ENCODE measurements around the gene PREB. TPM values are rescaled to one million over a fixed set of nuclear protein-coding genes. Genes with fewer than 3 reads are reported as not detected.
"Not testable (repeated sequence)": the region's sequence is repeated elsewhere in the genome, so short reads cannot be mapped to it uniquely, and the experiment has no call there.

PREB gene
- total and polyA plus RNA-seq, 2 experiments from 2014 or later: 69.2 to 90.3 TPM

DNA sequence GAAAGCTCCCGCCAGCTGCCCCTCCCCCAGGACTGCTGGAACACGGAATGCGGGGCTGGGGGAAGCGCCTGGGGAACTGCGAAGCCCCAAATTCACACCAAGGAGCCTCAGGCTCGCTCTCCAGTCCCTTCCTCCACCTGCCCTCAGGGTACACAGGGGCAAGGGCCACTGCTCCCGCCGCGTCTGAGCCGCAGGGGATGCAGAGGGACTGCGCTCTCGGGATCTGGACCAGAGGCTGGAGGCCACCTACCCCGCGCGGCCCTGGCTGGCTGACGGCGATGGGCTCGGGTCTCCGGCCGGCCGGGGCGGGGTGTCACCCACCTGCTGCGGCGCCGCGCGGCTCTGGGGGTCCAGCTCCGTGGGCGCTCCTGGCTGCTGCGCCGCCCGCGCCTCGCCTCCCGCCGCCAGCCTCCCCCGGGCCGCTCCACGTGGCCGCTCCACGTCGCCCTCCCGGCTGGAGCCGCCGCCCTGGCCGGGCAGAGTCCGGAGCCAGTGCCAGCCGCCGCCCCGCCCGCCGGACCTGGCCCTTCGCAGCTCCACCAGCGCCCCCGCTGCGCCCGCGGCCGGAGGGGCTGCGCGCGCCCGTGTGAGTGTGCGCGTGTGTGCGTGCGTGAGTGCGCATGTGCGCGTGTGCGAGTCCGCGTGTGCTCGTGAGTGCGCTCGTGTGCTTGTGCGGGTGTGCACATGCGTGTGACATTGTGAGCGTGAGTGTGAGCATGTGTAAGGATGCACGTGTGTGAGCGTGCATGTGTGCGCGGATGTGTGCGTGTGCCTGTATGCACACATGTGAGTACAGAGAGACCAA, 15.7 kb downstream of the PREB start, which contains the start of gene CGREF1:
CGREF1 (minus strand) TSS at position 604 of the 805 bp plus-strand sequence. CDS start 14,762 bp downstream, outside the sequence.
- TF ChIP-seq, protein P1, sequence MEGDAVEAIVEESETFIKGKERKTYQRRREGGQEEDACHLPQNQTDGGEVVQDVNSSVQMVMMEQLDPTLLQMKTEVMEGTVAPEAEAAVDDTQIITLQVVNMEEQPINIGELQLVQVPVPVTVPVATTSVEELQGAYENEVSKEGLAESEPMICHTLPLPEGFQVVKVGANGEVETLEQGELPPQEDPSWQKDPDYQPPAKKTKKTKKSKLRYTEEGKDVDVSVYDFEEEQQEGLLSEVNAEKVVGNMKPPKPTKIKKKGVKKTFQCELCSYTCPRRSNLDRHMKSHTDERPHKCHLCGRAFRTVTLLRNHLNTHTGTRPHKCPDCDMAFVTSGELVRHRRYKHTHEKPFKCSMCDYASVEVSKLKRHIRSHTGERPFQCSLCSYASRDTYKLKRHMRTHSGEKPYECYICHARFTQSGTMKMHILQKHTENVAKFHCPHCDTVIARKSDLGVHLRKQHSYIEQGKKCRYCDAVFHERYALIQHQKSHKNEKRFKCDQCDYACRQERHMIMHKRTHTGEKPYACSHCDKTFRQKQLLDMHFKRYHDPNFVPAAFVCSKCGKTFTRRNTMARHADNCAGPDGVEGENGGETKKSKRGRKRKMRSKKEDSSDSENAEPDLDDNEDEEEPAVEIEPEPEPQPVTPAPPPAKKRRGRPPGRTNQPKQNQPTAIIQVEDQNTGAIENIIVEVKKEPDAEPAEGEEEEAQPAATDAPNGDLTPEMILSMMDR (IDR thresholded peaks at IDR 0.05; ENCODE audit: poor library complexity): no peak
- no peak for TF ChIP-seq EZH2phosphoT487 (IDR thresholded peaks at IDR 0.05; ENCODE audit: low read depth, severe bottlenecking, unreplicated experiment)
- peak; percentile 72 for TF ChIP-seq EZH2 (IDR thresholded peaks at IDR 0.05; ENCODE audit: borderline replicate concordance)
- Histone ChIP-seq H3K9me3 (ENCODE audit: low read depth) (no peaks in the 10 kb centered on the region), H3K4me3 (peak within 1 kb of the TSS; percentile 23), H3K4me1 (ENCODE audit: insufficient read depth) (peaks cover 4% of the 10 kb centered on the region), H2AFZ (peak within 1 kb of the TSS; percentile 45), H4K20me1 (ENCODE audit: insufficient read depth, poor library complexity, severe bottlenecking) (no peaks in the 10 kb centered on the region), H3K36me3 (replicated peaks; ENCODE audit: insufficient read depth, low read depth) (no peaks in the 10 kb centered on the region), H3K27ac (no peak within 1 kb of the TSS), H3K79me2 (no peaks in the 10 kb centered on the region), H3K4me2 (peak within 1 kb of the TSS; percentile 82), H3K27me3 (peaks cover 59% of the 10 kb centered on the region), H3K9me2 (replicated peaks; ENCODE audit: insufficient read depth) (no peaks in the 10 kb centered on the region)
- 10% methylated on average over 61 of the region's 84 CpGs for WGBS (ENCODE audit: low lambda C conversion rate, missing lambda C conversion rate)
- peak; percentile 42 for DNase-seq (ENCODE audit: low spot score)

DNA sequence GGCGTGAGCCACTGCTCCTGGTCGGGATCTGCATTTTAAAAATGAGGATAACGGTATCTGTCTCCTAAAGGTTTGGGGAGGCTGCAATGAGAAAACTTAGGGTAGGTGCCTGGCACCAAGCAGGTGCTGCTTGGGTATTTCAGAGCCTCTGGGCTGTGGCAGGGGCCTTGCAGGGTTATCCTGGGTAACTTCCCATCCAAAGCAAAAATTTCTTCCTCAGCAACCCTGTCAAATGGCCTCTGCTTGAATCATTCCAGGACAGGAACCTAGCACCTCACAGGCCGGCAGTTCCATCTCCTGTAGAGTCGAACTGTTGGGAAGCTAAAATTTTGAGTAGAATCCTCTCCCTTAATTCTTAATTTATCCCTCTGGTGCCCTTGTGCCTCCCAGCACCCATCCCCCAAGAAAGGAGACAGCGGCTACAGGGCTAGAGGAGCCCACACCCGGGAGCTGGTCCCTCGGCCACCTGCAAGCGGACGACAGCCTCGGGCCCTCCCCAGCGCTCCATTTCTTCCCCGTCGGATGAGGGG, 16.4 kb downstream of the PREB start:
- Histone ChIP-seq H2AFZ (peak overlapping the region; percentile 45), H3K27me3 (peaks cover 59% of the 10 kb centered on the region), H3K4me3 (no peak overlapping the region), H3K4me1 (ENCODE audit: insufficient read depth) (peaks cover 4% of the 10 kb centered on the region), H3K27ac (no peak overlapping the region), H3K9me3 (ENCODE audit: low read depth) (no peaks in the 10 kb centered on the region), H3K4me2 (peak overlapping the region; percentile 82), H3K79me2 (no peaks in the 10 kb centered on the region), H3K9me2 (replicated peaks; ENCODE audit: insufficient read depth) (no peaks in the 10 kb centered on the region), H3K36me3 (replicated peaks; ENCODE audit: insufficient read depth, low read depth) (no peaks in the 10 kb centered on the region), H4K20me1 (ENCODE audit: insufficient read depth, poor library complexity, severe bottlenecking) (no peaks in the 10 kb centered on the region)
- WGBS (ENCODE audit: low lambda C conversion rate, missing lambda C conversion rate): 27% methylated on average over 14 of the region's 14 CpGs
- TF ChIP-seq, protein P1 (IDR thresholded peaks at IDR 0.05; ENCODE audit: poor library complexity): no peak
- TF ChIP-seq EZH2 (IDR thresholded peaks at IDR 0.05; ENCODE audit: borderline replicate concordance) (no peak), EZH2phosphoT487 (IDR thresholded peaks at IDR 0.05; ENCODE audit: low read depth, severe bottlenecking, unreplicated experiment) (no peak)
- DNase-seq (ENCODE audit: low spot score): no peak

DNA sequence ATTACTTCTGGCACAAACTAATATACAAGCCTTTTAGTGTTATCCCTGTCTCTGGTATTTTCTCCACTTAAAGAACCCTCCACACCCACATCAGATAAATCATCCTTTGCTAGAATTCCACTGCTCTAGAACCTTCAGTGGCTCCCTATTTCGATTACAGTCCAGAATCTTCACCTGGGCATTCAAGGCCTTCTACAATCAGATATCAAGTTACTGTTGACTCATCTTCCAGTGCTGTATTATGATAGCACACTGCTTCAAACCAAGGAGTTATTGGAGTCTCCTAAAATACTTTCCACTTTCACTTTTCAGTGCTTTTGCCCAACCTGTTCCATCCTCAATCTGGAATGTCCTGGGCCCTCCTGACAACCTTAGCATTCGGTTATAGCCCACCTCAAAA, 18.9 kb downstream of the PREB start:
- Histone ChIP-seq H3K27me3 (peaks cover 36% of the 10 kb centered on the region), H3K79me2 (no peaks in the 10 kb centered on the region), H3K4me2 (no peak overlapping the region), H4K20me1 (ENCODE audit: insufficient read depth, poor library complexity, severe bottlenecking) (no peaks in the 10 kb centered on the region), H3K4me1 (ENCODE audit: insufficient read depth) (peaks cover 4% of the 10 kb centered on the region), H3K36me3 (replicated peaks; ENCODE audit: insufficient read depth, low read depth) (no peaks in the 10 kb centered on the region), H3K27ac (no peak overlapping the region), H3K9me3 (ENCODE audit: low read depth) (no peaks in the 10 kb centered on the region), H2AFZ (no peak overlapping the region), H3K4me3 (no peak overlapping the region), H3K9me2 (replicated peaks; ENCODE audit: insufficient read depth) (no peaks in the 10 kb centered on the region)
- TF ChIP-seq EZH2 (IDR thresholded peaks at IDR 0.05; ENCODE audit: borderline replicate concordance): no peak
- TF ChIP-seq EZH2phosphoT487 (IDR thresholded peaks at IDR 0.05; ENCODE audit: low read depth, severe bottlenecking, unreplicated experiment): no peak
- TF ChIP-seq, protein P1 (IDR thresholded peaks at IDR 0.05; ENCODE audit: poor library complexity): no peak
- WGBS (ENCODE audit: low lambda C conversion rate, missing lambda C conversion rate): 73% methylated on average over 2 of the region's 2 CpGs
- no peak for DNase-seq (ENCODE audit: low spot score)

DNA sequence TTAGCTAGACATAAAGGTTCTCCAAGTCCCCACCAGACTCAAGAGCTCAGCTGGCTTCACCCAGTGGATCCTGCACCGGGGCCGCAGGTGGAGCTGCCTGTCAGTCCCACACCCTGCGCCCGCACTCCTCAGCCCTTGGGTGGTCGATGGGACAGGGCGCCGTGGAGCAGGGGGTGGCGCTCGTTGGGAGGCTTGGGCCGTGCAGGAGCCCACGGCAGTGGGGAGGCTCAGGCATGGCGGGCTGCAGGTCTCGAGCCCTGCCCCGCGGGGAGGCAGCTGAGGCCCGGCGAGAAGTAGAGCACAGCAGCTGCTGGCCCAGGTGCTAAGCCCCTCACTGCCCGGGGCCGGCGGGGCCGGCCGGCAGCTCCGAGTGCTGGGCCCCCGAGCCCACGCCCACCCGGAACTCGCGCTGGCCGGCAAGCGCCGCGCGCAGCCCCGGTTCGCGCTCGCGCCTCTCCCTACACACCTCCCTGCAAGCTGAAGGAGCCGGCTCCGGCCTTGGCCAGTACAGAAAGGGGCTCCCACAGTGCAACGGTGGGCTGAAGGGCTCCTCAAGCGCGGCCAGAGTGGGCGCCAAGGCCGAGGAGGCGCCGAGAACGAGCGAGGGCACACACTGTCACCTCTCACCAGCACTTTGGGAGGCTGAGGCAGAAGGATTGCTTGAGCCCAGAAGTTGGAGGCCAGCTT, 22.9 kb downstream of the PREB start:
- H4K20me1 ChIP-seq (ENCODE audit: insufficient read depth, poor library complexity, severe bottlenecking); DNase-seq (ENCODE audit: low spot score); H2AFZ ChIP-seq; H3K79me2 ChIP-seq; H3K9me2 ChIP-seq (replicated peaks; ENCODE audit: insufficient read depth); H3K9me3 ChIP-seq (ENCODE audit: low read depth); H3K27me3 ChIP-seq; H3K27ac ChIP-seq; H3K4me2 ChIP-seq; H3K4me3 ChIP-seq; H3K4me1 ChIP-seq (ENCODE audit: insufficient read depth); H3K36me3 ChIP-seq (replicated peaks; ENCODE audit: insufficient read depth, low read depth): not testable (repeated sequence)
- 94% methylated on average over 28 of the region's 49 CpGs for WGBS (ENCODE audit: low lambda C conversion rate, missing lambda C conversion rate)

DNA sequence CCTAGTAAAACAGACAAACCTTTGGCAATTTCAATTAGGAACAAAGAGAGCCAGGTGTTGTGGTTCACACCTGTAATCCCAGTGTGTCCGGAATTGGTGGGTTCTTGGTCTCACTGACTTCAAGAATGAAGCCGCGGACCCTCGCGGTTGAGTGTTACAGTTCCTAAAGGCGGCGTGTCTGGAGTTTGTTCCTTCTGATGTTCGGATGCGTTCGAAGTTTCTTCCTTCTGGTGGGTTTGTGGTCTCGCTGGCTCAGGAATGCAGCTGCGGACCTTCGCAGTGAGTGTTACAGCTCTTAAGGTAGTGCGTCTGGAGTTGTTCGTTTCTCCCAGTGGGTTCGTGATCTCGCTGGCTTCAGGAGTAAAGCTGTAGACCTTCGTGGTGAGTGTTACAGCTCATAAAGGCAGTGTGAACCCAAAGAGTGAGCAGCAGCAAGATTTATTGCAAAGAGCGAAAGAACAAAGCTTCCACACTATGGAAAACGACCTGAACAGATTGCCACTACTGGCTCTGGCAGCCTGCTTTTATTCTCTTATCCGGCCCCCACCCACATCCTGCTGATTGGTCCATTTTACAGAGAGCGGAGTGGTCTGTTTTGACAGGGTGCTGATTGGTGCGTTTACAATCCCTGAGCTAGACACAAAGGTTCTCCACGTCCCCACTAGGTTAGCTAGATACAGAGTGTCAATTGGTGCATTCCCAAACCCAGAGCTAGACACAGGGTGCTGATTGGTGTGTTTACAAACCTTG, 23.7 kb downstream of the PREB start:
- not testable (repeated sequence) for H3K4me2 ChIP-seq; DNase-seq (ENCODE audit: low spot score); H3K9me3 ChIP-seq (ENCODE audit: low read depth); H3K27ac ChIP-seq; H3K79me2 ChIP-seq; H3K9me2 ChIP-seq (replicated peaks; ENCODE audit: insufficient read depth); H3K36me3 ChIP-seq (replicated peaks; ENCODE audit: insufficient read depth, low read depth); H3K4me1 ChIP-seq (ENCODE audit: insufficient read depth); H4K20me1 ChIP-seq (ENCODE audit: insufficient read depth, poor library complexity, severe bottlenecking); H3K4me3 ChIP-seq; H3K27me3 ChIP-seq; H2AFZ ChIP-seq
- 86% methylated on average over 24 of the region's 24 CpGs for WGBS (ENCODE audit: low lambda C conversion rate, missing lambda C conversion rate)

Measured in hepatocyte (in vitro differentiated cells).